GM12872 (cell line): ENCODE results near the gene TEF.

Experiments
- CTCF ChIP-seq: IDR thresholded peaks from 3 replicates; pipeline ENCODE4 v1.5.1; 2011; ENCODE audit warnings: low read depth, mild to moderate bottlenecking, low read length, moderate library complexity; ENCODE audit not compliant: insufficient read depth

The TEF gene

GRCh38 chr22:41347066-41347859, 34.5 kb upstream of the TEF start:
- TF ChIP-seq CTCF: no peak

GRCh38 chr22:41348964-41349484, 32.7 kb upstream of the TEF start:
- no peak for TF ChIP-seq CTCF

- no peak for TF ChIP-seq CTCF
Measured at GRCh38 chr22:41350087-41350486, 31.7 kb upstream of the TEF start.

GRCh38 chr22:41351011-41351410, 30.7 kb upstream of the TEF start:
- TF ChIP-seq CTCF: no peak

- TF ChIP-seq CTCF: no peak
Measured at GRCh38 chr22:41352058-41352457, 29.7 kb upstream of the TEF start.

- no peak for TF ChIP-seq CTCF
Measured at GRCh38 chr22:41353862-41354575, 27.7 kb upstream of the TEF start.

- no peak for TF ChIP-seq CTCF
Measured at GRCh38 chr22:41354979-41355378, 26.8 kb upstream of the TEF start.
